IPS DF 6.9 (cell line): ENCODE measurements around the gene YAP1.

Source experiments
- DNase-seq: peaks from one replicate; pipeline ENCODE4 v3.0.0-alpha.2; 2013; ENCODE audit warnings: low read depth, low spot score
- H3K27ac ChIP-seq: one replicate; pipeline ENCODE4 v1.5.1; 2013; ENCODE audit warnings: low read length, control low read depth
- H3K27me3 ChIP-seq: 2 replicates; pipeline ENCODE4 v1.6.1; 2013; ENCODE audit warnings: mild to moderate bottlenecking, low read length; ENCODE audit not compliant: control insufficient read depth, insufficient read depth
- H3K36me3 ChIP-seq: 2 replicates; pipeline ENCODE4 v1.6.1; 2013; ENCODE audit warnings: low read length; ENCODE audit not compliant: control insufficient read depth, insufficient read depth
- H3K4me1 ChIP-seq: 2 replicates; pipeline ENCODE4 v1.6.1; 2013; ENCODE audit warnings: low read length; ENCODE audit not compliant: control insufficient read depth, insufficient read depth
- H3K4me3 ChIP-seq: 2 replicates; pipeline ENCODE4 v1.5.1; 2013; ENCODE audit warnings: mild to moderate bottlenecking, low read length
- H3K9me3 ChIP-seq: 2 replicates; pipeline ENCODE4 v1.6.1; 2013; ENCODE audit warnings: low read length, inconsistent platforms; ENCODE audit not compliant: control insufficient read depth, insufficient read depth
- whole genome bisulfite sequencing: extraction: QIAGEN DNeasy Blood & Tissue Kit; methylation state at CpG from one replicate; pipeline ENCODE4 v1.1.7; 2013; ENCODE audit warnings: mixed read lengths, missing lambda C conversion rate; ENCODE audit not compliant: insufficient read length, insufficient coverage; 5-methylcytosine and 5-hydroxymethylcytosine counted together

The YAP1 gene

GRCh38 chr11:102225689-102226568, 115.7 kb downstream of the YAP1 start:
- no peak overlapping the region for H3K4me3 ChIP-seq
- H3K27ac ChIP-seq = no peak overlapping the region
- no CpG with 5 or more reads among the region's 4 CpGs for WGBS
- H3K36me3 ChIP-seq = no peaks in the 10 kb centered on the region
- H3K9me3 ChIP-seq = no peaks in the 10 kb centered on the region
- no peaks in the 10 kb centered on the region for H3K4me1 ChIP-seq
- no peaks in the 10 kb centered on the region for H3K27me3 ChIP-seq
- no peak for DNase-seq

DNA sequence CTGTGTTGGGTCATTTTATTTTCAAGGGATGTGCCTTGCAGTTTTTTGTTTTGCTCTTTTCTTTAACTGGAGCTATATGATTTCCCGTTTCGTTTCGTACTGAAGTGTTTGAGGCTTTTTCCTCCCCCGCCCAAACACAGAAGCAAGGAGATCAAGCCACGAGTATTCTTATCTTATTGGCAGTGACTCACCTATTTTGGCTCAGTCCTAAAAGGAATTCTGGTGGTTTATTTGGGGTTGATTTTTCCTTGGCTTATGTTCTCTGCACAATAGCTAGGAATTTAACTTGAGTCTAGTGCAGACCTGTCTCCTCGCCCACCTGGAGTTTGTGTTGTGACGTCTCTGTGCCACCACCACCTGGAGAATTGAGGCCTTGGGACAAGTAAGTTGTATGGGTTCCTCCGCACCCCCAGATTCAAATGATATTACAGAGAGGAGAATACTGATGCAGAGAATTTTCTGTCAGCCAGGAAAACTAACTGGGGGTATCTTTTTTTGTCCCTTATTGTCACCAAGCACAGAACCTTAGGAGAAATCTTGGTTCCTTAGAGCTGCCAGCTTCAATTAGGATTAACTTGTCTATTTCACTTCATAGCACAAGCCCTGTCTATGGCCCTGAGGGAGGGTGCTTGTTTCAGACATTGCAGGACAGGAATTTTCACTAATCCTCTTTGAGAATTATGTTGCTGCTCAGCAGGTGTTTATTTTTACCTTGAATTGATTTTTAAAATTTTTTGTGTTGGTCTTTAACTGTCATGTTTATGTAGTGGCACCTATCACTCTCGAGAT, 116.6 kb downstream of the YAP1 start:
- Histone ChIP-seq H3K4me1 (no peaks in the 10 kb centered on the region), H3K9me3 (no peaks in the 10 kb centered on the region), H3K27ac (no peak overlapping the region), H3K36me3 (no peaks in the 10 kb centered on the region), H3K4me3 (no peak overlapping the region), H3K27me3 (no peaks in the 10 kb centered on the region)
- DNase-seq = no peak
- no CpG with 5 or more reads among the region's 9 CpGs for WGBS

GRCh38 chr11:102229510-102230123, 119.4 kb downstream of the YAP1 start:
- Histone ChIP-seq H3K27ac (no peak overlapping the region), H3K4me3 (no peak overlapping the region), H3K9me3 (no peaks in the 10 kb centered on the region), H3K27me3 (no peaks in the 10 kb centered on the region), H3K36me3 (no peaks in the 10 kb centered on the region), H3K4me1 (no peaks in the 10 kb centered on the region)
- DNase-seq = no peak
- no CpG with 5 or more reads among the region's 4 CpGs for WGBS

- no peak for DNase-seq
- no peak overlapping the region for H3K4me3 ChIP-seq
- H3K36me3 ChIP-seq = no peaks in the 10 kb centered on the region
- no peak overlapping the region for H3K27ac ChIP-seq
- H3K4me1 ChIP-seq = no peaks in the 10 kb centered on the region
- H3K9me3 ChIP-seq = no peaks in the 10 kb centered on the region
- H3K27me3 ChIP-seq = no peaks in the 10 kb centered on the region
These were observed 119.9 kb downstream of the YAP1 start for GRCh38 chr11:102230186-102230585.

DNA sequence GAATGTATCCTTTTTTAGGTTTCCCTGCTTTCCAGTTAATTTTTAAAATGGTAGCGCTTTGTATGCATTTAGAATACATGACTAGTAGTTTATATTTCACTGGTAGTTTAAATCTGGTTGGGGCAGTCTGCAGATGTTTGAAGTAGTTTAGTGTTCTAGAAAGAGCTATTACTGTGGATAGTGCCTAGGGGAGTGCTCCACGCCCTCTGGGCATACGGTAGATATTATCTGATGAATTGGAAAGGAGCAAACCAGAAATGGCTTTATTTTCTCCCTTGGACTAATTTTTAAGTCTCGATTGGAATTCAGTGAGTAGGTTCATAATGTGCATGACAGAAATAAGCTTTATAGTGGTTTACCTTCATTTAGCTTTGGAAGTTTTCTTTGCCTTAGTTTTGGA, 120.7 kb downstream of the YAP1 start:
- Histone ChIP-seq H3K4me1 (no peaks in the 10 kb centered on the region), H3K36me3 (no peaks in the 10 kb centered on the region), H3K27me3 (no peaks in the 10 kb centered on the region), H3K27ac (no peak overlapping the region), H3K4me3 (no peak overlapping the region), H3K9me3 (no peaks in the 10 kb centered on the region)
- DNase-seq = no peak
- no CpG with 5 or more reads among the region's 4 CpGs for WGBS

GRCh38 chr11:102234779-102235439, 124.7 kb downstream of the YAP1 start:
- no peak for DNase-seq
- no CpG with 5 or more reads among the region's 7 CpGs for whole genome bisulfite sequencing
- H3K27ac ChIP-seq = no peak overlapping the region

DNA sequence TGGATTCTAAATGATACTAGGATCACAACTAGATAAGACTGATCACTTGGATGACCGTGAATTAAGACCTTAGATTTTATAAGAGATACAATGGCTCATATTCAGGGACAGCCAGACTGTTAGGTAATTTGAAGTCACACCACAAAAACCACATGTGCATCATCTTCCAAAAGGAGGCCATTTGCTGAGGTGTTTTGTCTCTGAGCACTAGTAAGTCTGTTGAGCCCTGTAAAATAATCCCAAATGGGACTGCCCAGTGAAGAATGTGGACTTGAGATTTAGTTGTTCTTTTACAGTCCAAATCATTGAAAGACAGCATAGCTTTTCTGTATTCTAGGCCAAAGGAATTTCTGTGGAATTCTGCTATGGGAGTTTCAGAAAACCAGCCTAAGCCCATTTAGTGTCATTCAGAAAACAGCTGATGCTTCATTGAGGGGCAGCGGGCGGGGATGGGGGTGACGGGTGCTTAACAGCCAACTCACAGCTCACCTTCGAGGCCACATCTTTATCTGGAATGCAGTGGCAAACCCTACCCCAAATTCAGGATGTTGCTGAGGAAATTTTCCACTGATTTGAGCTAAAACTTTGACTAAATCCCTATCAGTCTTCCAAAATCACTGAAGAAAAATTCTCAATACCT, 127.0 kb downstream of the YAP1 start:
- Histone ChIP-seq H3K27me3 (no peaks in the 10 kb centered on the region), H3K27ac (no peak overlapping the region), H3K36me3 (no peaks in the 10 kb centered on the region), H3K9me3 (no peaks in the 10 kb centered on the region), H3K4me1 (peaks cover 1% of the 10 kb centered on the region; the same call in 1 of the 2 replicates), H3K4me3 (no peak overlapping the region)
- DNase-seq = no peak
- no CpG with 5 or more reads among the region's 5 CpGs for WGBS

More at GRCh38 chr11:102234779-102235439, 124.7 kb downstream of the YAP1 start:
- no peaks in the 10 kb centered on the region for H3K9me3 ChIP-seq
- no peaks in the 10 kb centered on the region for H3K36me3 ChIP-seq
- H3K4me3 ChIP-seq = no peak overlapping the region
- H3K4me1 ChIP-seq = no peaks in the 10 kb centered on the region; the same call in 1 of the 2 replicates
- no peaks in the 10 kb centered on the region for H3K27me3 ChIP-seq

DNA sequence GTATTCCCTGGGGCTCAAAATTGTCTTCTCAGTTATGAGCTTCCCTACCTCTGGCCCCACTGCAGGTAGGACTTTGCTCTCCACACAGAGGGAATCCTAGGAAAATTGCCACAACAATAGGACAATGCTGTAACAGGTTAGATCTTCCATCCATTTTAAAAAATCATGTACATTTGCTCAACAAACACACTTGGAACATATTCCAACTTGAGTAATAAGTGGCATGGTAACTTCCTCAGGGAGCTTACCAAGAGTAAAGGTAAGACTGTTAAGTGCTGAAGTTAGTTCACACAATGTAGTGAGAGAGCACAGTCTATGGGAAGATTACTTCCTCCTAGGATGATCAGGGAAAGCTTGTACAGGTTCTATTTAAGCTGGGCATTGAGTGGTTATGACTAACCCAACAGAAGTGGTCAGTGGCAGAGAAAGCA, 128.2 kb downstream of the YAP1 start:
- H3K27me3 ChIP-seq = no peaks in the 10 kb centered on the region
- H3K27ac ChIP-seq = no peak overlapping the region
- H3K4me1 ChIP-seq = peaks cover 1% of the 10 kb centered on the region; the same call in 1 of the 2 replicates
- H3K4me3 ChIP-seq = no peak overlapping the region
- H3K9me3 ChIP-seq = no peaks in the 10 kb centered on the region
- no peaks in the 10 kb centered on the region for H3K36me3 ChIP-seq
- no peak for DNase-seq

DNA sequence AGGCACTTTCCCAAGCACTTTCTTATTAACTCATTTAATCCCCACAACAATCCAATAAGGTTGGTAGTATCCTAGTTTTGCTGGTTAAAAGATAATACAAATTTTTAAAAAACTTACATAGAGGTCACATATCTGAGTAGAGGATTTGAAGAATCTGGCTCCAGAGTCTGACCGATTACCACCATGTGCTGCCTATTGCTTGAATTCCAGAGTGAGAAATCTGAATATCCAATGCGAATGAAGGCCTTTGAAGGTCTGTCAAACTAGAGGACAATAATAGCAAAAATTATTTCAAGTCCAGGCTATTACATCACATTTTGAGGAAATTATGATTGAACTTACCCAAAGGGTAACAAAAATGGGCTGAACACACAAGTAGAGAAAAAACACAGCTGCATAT, 129.2 kb downstream of the YAP1 start:
- no CpG with 5 or more reads among the region's 2 CpGs for WGBS
- no peak overlapping the region for H3K4me3 ChIP-seq

GRCh38 chr11:102239911-102240310, 129.7 kb downstream of the YAP1 start:
- H3K36me3 ChIP-seq = no peaks in the 10 kb centered on the region
- no peak overlapping the region for H3K4me3 ChIP-seq
- H3K27ac ChIP-seq = no peak overlapping the region
- H3K9me3 ChIP-seq = no peaks in the 10 kb centered on the region
- no CpG with 5 or more reads among the region's 6 CpGs for WGBS
- no peak for DNase-seq
- peaks cover 1% of the 10 kb centered on the region; the same call in 1 of the 2 replicates for H3K4me1 ChIP-seq
- H3K27me3 ChIP-seq = no peaks in the 10 kb centered on the region

More for the DNA sequence above, 129.2 kb downstream of the YAP1 start:
- no peak for DNase-seq
- no peaks in the 10 kb centered on the region for H3K27me3 ChIP-seq
- peaks cover 1% of the 10 kb centered on the region; the same call in 1 of the 2 replicates for H3K4me1 ChIP-seq
- H3K36me3 ChIP-seq = no peaks in the 10 kb centered on the region
- no peaks in the 10 kb centered on the region for H3K9me3 ChIP-seq
- no peak overlapping the region for H3K27ac ChIP-seq
